Sigmoid colon (tissue), 7 donors: ENCODE data around the gene ADH5. TPM values are rescaled to one million over a fixed set of nuclear protein-coding genes. Genes with fewer than 3 reads are reported as not detected.

Experiments
- DNase-seq: peaks from one replicate; pipeline ENCODE4 v3.0.0-alpha.2; 2019
- H3K27ac ChIP-seq, 4 donors: fragments of 200-600 bp; sonication (generic); one replicate each; pipeline ENCODE4 v1.5.1; 2016 to 2019; ENCODE audit warnings: mild to moderate bottlenecking in 1 of 4
- H3K27me3 ChIP-seq, 3 donors: fragments of 200-600 bp; sonication (generic); one replicate each; pipeline ENCODE4 v1.5.1; 2019; ENCODE audit warnings: mild to moderate bottlenecking in 1 of 3
- H3K36me3 ChIP-seq, 4 donors: fragments of 200-600 bp; sonication (generic); one replicate each; pipeline ENCODE4 v1.5.1; 2016 to 2019
- H3K4me1 ChIP-seq, 4 donors: fragments of 200-600 bp; sonication (generic); one replicate each; pipeline ENCODE4 v1.5.1; 2017 to 2019
- H3K4me3 ChIP-seq, 4 donors: fragments of 200-600 bp; sonication (generic); one replicate each; pipeline ENCODE4 v1.5.1; 2017 to 2019; ENCODE audit warnings: mild to moderate bottlenecking in 2 of 4, moderate library complexity in 1 of 4
- H3K9me3 ChIP-seq, 4 donors: fragments of 200-600 bp in 3 of 4; sonication (generic) in 3 of 4; one replicate each; pipeline versions ENCODE4 v1.5.1 to v1.6.1; 2013 to 2019
- CTCF ChIP-seq, 4 experiments: fragments of 450-650 bp in 3 of 4; fragments of 200-600 bp in 1 of 4; IDR thresholded peaks; one replicate each; pipeline ENCODE4 v1.5.1; 2016 to 2019; ENCODE audit warnings: antibody characterized with exemption in 4 of 4, mild to moderate bottlenecking in 3 of 4, moderate library complexity in 2 of 4
- EP300 ChIP-seq, 4 donors: sonication (generic); formaldehyde crosslinking; IDR thresholded peaks; one replicate each; pipeline ENCODE4 v1.6.1; 2017; ENCODE audit warnings: antibody characterized with exemption in 4 of 4
- POLR2A ChIP-seq, 2 donors: fragments of 450-650 bp; IDR thresholded peaks; one replicate each; pipeline ENCODE4 v1.6.1; 2016; ENCODE audit warnings: antibody characterized with exemption in 2 of 2, mild to moderate bottlenecking in 2 of 2, moderate library complexity in 2 of 2
- POLR2AphosphoS5 ChIP-seq, 4 donors: sonication (generic); formaldehyde crosslinking; IDR thresholded peaks; one replicate each; pipeline ENCODE4 v1.6.1; 2017; ENCODE audit warnings: antibody characterized with exemption in 4 of 4
- WGBS, 2 donors: extraction: QIAGEN DNeasy Blood & Tissue Kit; methylation state at CpG; one replicate each; pipeline ENCODE4 v1.1.7; 2013; 5-methylcytosine and 5-hydroxymethylcytosine counted together
- intact Hi-C: fragments of 100-400 bp; cut with DNase I; formaldehyde crosslinking; loops from one replicate; pipeline ENCODE4 v1.15.1; 2023
- polyA plus RNA-seq, 3 donors: library from polyadenylated mRNA; stranded (reverse); fragments of 200-250 nt; gene quantifications; one replicate each; pipeline ENCODE4 v1.2.3, GENCODE V29; 2013
- total RNA-seq, 4 donors: library from RNA; depleted of rRNA; stranded (reverse); fragments of >200 nt; gene quantifications; one replicate each; pipeline ENCODE4 v1.1.0, GENCODE V29; 2016
- donor health status: healthy with polysubstance abuse.
- donor health status: Bipolar disorder and iron deficiency.
- donor health status: healthy.

Gene ADH5
- total and polyA plus RNA-seq, 7 donors: 146 to 349 (median 237) TPM

- Histone ChIP-seq H3K4me1 (peaks cover 0 to 24% (median 8%) of the 10 kb centered on the region in 4 donors), H3K27ac (no peak overlapping the region), H3K36me3 (peaks cover 33 to 99% (median 54%) of the 10 kb centered on the region in 4 donors), H3K4me3 (no peak overlapping the region), H3K27me3 (no peaks in the 10 kb centered on the region), H3K9me3 (no peaks in the 10 kb centered on the region)
- intact Hi-C loops: no loop called here
- TF ChIP-seq EP300 (IDR thresholded peaks at IDR 0.05) (no peak), POLR2A (IDR thresholded peaks at IDR 0.05) (no peak)
- 73 to 95% methylated on average over 5 of the region's 5 CpGs for WGBS, 2 donors
- no peak for DNase-seq
These were observed 10.3 kb downstream of the ADH5 start for GRCh38 chr4:99078336-99078735.

- TF ChIP-seq EP300 (IDR thresholded peaks at IDR 0.05) (no peak), CTCF (IDR thresholded peaks at IDR 0.05) (no peak), POLR2A (IDR thresholded peaks at IDR 0.05) (no peak), POLR2AphosphoS5 (IDR thresholded peaks at IDR 0.05) (no peak)
- Histone ChIP-seq H3K27me3 (no peaks in the 10 kb centered on the region), H3K27ac (no peak overlapping the region), H3K4me1 (peaks cover 0 to 14% (median 0%) of the 10 kb centered on the region in 4 donors), H3K4me3 (no peak overlapping the region), H3K36me3 (peaks cover 33 to 100% (median 50%) of the 10 kb centered on the region in 4 donors), H3K9me3 (no peaks in the 10 kb centered on the region)
- DNase-seq: no peak
- intact Hi-C loops: no loop called here
- WGBS, 2 donors: 67 to 89% methylated on average over 4 of the region's 4 CpGs
These were observed 11.4 kb downstream of the ADH5 start for GRCh38 chr4:99077177-99077576.

GRCh38 chr4:99076292-99076976 is 12.2 kb downstream of the ADH5 start:
- Histone ChIP-seq H3K4me3 (no peak overlapping the region), H3K4me1 (peaks cover 0 to 19% (median 3%) of the 10 kb centered on the region in 4 donors), H3K27me3 (no peaks in the 10 kb centered on the region), H3K36me3 (peaks cover 28 to 100% (median 48%) of the 10 kb centered on the region in 4 donors), H3K9me3 (no peaks in the 10 kb centered on the region), H3K27ac (no peak overlapping the region)
- WGBS, 2 donors: 36 to 76% methylated on average over 5 of the region's 5 CpGs
- no peak for DNase-seq
- no peak for TF ChIP-seq EP300 (IDR thresholded peaks at IDR 0.05)
- TF ChIP-seq CTCF (IDR thresholded peaks at IDR 0.05): no peak
- TF ChIP-seq POLR2AphosphoS5 (IDR thresholded peaks at IDR 0.05): no peak
- TF ChIP-seq POLR2A (IDR thresholded peaks at IDR 0.05): no peak
- intact Hi-C loops: no loop called here

GRCh38 chr4:99074816-99075215 is 13.8 kb downstream of the ADH5 start:
- Histone ChIP-seq H3K9me3 (no peaks in the 10 kb centered on the region), H3K36me3 (peaks cover 25 to 89% (median 46%) of the 10 kb centered on the region in 4 donors), H3K4me1 (peaks cover 0 to 21% (median 10%) of the 10 kb centered on the region in 4 donors), H3K4me3 (no peak overlapping the region), H3K27me3 (no peaks in the 10 kb centered on the region), H3K27ac (no peak overlapping the region)
- intact Hi-C loops: no loop called here
- TF ChIP-seq POLR2A (IDR thresholded peaks at IDR 0.05): no peak
- TF ChIP-seq EP300 (IDR thresholded peaks at IDR 0.05): no peak
- TF ChIP-seq CTCF (IDR thresholded peaks at IDR 0.05): no peak
- no peak for TF ChIP-seq POLR2AphosphoS5 (IDR thresholded peaks at IDR 0.05)
- DNase-seq: no peak
- WGBS, 2 donors: 95 to 96% methylated on average over 7 of the region's 7 CpGs

GRCh38 chr4:99071159-99071558 is 17.4 kb downstream of the ADH5 start:
- H3K27ac ChIP-seq: peak overlapping the region; percentile 50 to 72 (median 68)
- no peak overlapping the region for H3K4me3 ChIP-seq
- H3K27me3 ChIP-seq: no peaks in the 10 kb centered on the region
- peaks cover 19 to 67% (median 34%) of the 10 kb centered on the region in 4 donors for H3K36me3 ChIP-seq
- H3K4me1 ChIP-seq: peaks cover 0 to 21% (median 8%) of the 10 kb centered on the region in 4 donors
- no peak for TF ChIP-seq CTCF (IDR thresholded peaks at IDR 0.05)
- peak in 3 of 4 donors; percentile 47 to 58 (median 49) for TF ChIP-seq POLR2AphosphoS5 (IDR thresholded peaks at IDR 0.05)
- no peak for TF ChIP-seq POLR2A (IDR thresholded peaks at IDR 0.05)
- peak in 1 of 4 donors; percentile 10 for TF ChIP-seq EP300 (IDR thresholded peaks at IDR 0.05)
- intact Hi-C loops: no loop called here
- H3K9me3 ChIP-seq: no peaks in the 10 kb centered on the region
- no peak for DNase-seq
- 85 to 93% methylated on average over 5 of the region's 5 CpGs for WGBS, 2 donors
